A549 treated with AZD9567 at 1 μM for 4 hours (cell line): ENCODE results near the gene ARL17B. TPM values are rescaled to one million over a fixed set of nuclear protein-coding genes. Genes with fewer than 3 reads are reported as not detected.

Source experiments
- total RNA-seq: library from RNA; stranded (reverse); fragments of 200-300 nt; extraction: Qiagen RNA extraction; gene quantifications from 5 replicates; pipeline ENCODE4 v1.2.3, GENCODE V29; 2022; ENCODE audit not compliant: insufficient read depth

Gene ARL17B
- 5.6 to 11.7 TPM (median 6.5 TPM) in 5 replicates for total RNA-seq

GRCh38 chr17:46361755-46362154 lies at the start of gene ARL17B:
TSS of gene ARL17B (minus strand) at chr17:46361766. CDS start at chr17:46358397, 3,369 bp downstream.

DNA sequence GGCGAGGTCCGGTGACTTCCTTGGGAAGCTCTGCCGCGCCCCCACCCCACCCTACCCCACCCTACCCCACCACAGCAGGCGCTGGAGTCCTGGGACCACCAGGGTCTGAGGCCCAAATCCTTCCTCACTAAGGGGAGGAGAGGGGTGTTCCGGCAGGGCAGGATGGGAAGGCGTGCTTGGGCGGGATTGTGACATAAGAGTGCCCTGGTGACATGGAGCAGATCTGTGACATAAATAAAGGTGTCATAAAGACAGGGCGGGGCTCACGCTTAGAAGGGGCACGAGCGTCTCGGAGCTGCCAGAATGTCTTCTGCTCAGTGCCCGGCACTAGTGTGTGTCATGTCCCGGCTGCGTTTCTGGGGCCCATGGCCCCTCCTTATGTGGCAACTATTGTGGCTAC lies 66.7 kb downstream of the ARL17B start, which contains the start of gene LRRC37A:
TSS of gene LRRC37A (plus strand) at position 301 of the 400 bp plus-strand sequence. CDS start at position 304, 3 bp downstream.

Other genes starting within 250 kb of the ARL17B start
- 20.4 to 26.0 TPM (median 22.4 TPM) in 5 replicates for gene KANSL1, start 168.3 kb downstream of the ARL17B start, total RNA-seq
- gene LRRC37A, start 66.6 kb downstream of the ARL17B start, total RNA-seq, result 0.67 to 0.88 TPM (median 0.74 TPM) in 4 of 5 replicates, not detected in the other
- 3.1 to 4.2 TPM (median 3.8 TPM) in 5 replicates for gene LRRC37A2, start 150.7 kb upstream of the ARL17B start, total RNA-seq
- 2.9 to 4.8 TPM (median 4.2 TPM) in 5 replicates for gene ARL17A, start 217.9 kb upstream of the ARL17B start, total RNA-seq
- gene NSF, start 228.9 kb upstream of the ARL17B start, total RNA-seq, result 19.3 to 23.2 TPM (median 20.9 TPM) in 5 replicates